Keratinocyte (primary cell): ENCODE data around the gene MIOX.

Experiments
- EZH2 ChIP-seq: IDR thresholded peaks from one replicate; pipeline ENCODE4 v1.6.1; 2012; ENCODE audit warnings: inconsistent platforms, mild to moderate bottlenecking, low read length, moderate library complexity
- TF ChIP-seq, protein P1 (sequence below), 3 experiments: IDR thresholded peaks in 1 of 3; conservative IDR thresholded peaks in 1 of 3; optimal IDR thresholded peaks in 1 of 3; 2 replicates in 2 of 3; 3 replicates in 1 of 3; pipeline versions ENCODE3 to v1.5.1; 2011; ENCODE audit warnings: low read length in 3 of 3, mild to moderate bottlenecking in 3 of 3, moderate library complexity in 2 of 3, control low read depth in 1 of 3, inconsistent platforms in 1 of 3; ENCODE audit not compliant: insufficient read depth in 2 of 3; ENCODE audit errors: extremely low read depth in 1 of 3

DNA sequence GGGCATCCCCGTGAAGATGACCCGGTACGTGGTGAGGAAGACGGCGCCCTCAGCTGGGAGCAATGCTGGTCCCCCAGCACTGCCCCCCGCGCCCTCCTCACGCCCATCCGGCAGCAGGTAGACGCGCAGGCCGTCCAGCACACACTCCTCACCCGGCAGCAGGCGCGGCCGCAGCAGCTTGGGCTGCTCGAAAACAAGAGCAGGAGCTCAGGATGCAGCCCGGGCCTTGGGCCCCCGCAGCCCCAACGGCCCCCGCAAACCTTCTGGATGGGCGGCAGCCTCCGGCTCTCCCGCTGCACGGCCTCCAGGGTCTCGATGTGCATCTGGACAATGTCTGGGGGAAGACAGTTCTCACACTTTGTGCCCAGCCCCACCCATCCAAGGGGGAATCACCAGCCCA, 25.1 kb upstream of the MIOX start:
- TF ChIP-seq, protein P1, sequence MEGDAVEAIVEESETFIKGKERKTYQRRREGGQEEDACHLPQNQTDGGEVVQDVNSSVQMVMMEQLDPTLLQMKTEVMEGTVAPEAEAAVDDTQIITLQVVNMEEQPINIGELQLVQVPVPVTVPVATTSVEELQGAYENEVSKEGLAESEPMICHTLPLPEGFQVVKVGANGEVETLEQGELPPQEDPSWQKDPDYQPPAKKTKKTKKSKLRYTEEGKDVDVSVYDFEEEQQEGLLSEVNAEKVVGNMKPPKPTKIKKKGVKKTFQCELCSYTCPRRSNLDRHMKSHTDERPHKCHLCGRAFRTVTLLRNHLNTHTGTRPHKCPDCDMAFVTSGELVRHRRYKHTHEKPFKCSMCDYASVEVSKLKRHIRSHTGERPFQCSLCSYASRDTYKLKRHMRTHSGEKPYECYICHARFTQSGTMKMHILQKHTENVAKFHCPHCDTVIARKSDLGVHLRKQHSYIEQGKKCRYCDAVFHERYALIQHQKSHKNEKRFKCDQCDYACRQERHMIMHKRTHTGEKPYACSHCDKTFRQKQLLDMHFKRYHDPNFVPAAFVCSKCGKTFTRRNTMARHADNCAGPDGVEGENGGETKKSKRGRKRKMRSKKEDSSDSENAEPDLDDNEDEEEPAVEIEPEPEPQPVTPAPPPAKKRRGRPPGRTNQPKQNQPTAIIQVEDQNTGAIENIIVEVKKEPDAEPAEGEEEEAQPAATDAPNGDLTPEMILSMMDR (optimal IDR thresholded peaks at IDR 0.05 in 1 of 3, IDR thresholded peaks at IDR 0.05 in 1 of 3, conservative IDR thresholded peaks at IDR 0.05 in 1 of 3; ENCODE audit: extremely low read depth in 1 of 3, insufficient read depth in 2 of 3, low read length in 3 of 3) = no peak
- no peak for TF ChIP-seq EZH2
